Neural progenitor cell (in vitro differentiated cells): ENCODE results near the gene CAV3. TPM values are rescaled to one million over a fixed set of nuclear protein-coding genes. Genes with fewer than 3 reads are reported as not detected.

Experiments
- DNase-seq: peaks from one replicate; pipeline ENCODE4 v3.0.0-alpha.2; 2016; ENCODE audit warnings: low spot score
- H2AFZ ChIP-seq: fragments of 200-600 bp; sonication (generic); replicated peaks from 2 replicates; pipeline ENCODE4 v1.6.1; 2016; ENCODE audit warnings: antibody characterized with exemption
- H3F3A ChIP-seq: fragments of 200-600 bp; sonication (generic); 2 replicates; pipeline ENCODE4 v1.6.1; 2016; ENCODE audit warnings: antibody characterized with exemption, low read depth
- H3K27ac ChIP-seq: fragments of 200-600 bp; sonication (generic); 2 replicates; pipeline ENCODE4 v1.5.1; 2016; ENCODE audit warnings: mild to moderate bottlenecking
- H3K27me3 ChIP-seq: fragments of 200-600 bp; sonication (generic); 2 replicates; pipeline ENCODE4 v1.6.1; 2016; ENCODE audit warnings: mild to moderate bottlenecking, moderate library complexity
- H3K36me3 ChIP-seq: fragments of 200-600 bp; sonication (generic); 2 replicates; pipeline ENCODE4 v1.5.1; 2016
- H3K4me1 ChIP-seq: fragments of 200-600 bp; sonication (generic); 2 replicates; pipeline ENCODE4 v1.6.1; 2016; ENCODE audit warnings: mixed run types
- H3K4me2 ChIP-seq: fragments of 200-600 bp; sonication (generic); 2 replicates; pipeline ENCODE4 v1.6.1; 2016
- H3K4me3 ChIP-seq: fragments of 200-600 bp; sonication (generic); 2 replicates; pipeline ENCODE4 v1.5.1; 2016
- H3K79me2 ChIP-seq: fragments of 200-600 bp; sonication (generic); 2 replicates; pipeline ENCODE4 v1.6.1; 2016; ENCODE audit warnings: low read depth
- H3K9ac ChIP-seq: fragments of 200-600 bp; sonication (generic); 2 replicates; pipeline ENCODE4 v1.6.1; 2016
- H3K9me3 ChIP-seq: fragments of 200-600 bp; sonication (generic); 2 replicates; pipeline ENCODE4 v1.5.1; 2016; ENCODE audit warnings: low read depth
- H4K20me1 ChIP-seq: fragments of 200-600 bp; sonication (generic); 2 replicates; pipeline ENCODE4 v1.6.1; 2016; ENCODE audit warnings: low read depth
- H3K27ac Mint-ChIP-seq: 3 replicates; pipeline ENCODE4 v1.8.0; 2021; ENCODE audit warnings: mixed read lengths
- H3K27me3 Mint-ChIP-seq: 2 replicates; pipeline ENCODE4 v1.8.0; 2022; ENCODE audit warnings: low read depth, mild to moderate bottlenecking, inconsistent platforms, moderate library complexity, mixed read lengths; ENCODE audit not compliant: insufficient read depth
- H3K36me3 Mint-ChIP-seq: 3 replicates; pipeline ENCODE4 v1.8.0; 2021; ENCODE audit warnings: mixed read lengths
- H3K4me1 Mint-ChIP-seq: 3 replicates; pipeline ENCODE4 v1.8.0; 2021; ENCODE audit warnings: mixed read lengths
- H3K4me3 Mint-ChIP-seq: 3 replicates; pipeline ENCODE4 v1.8.0; 2021; ENCODE audit warnings: mild to moderate bottlenecking, moderate library complexity, mixed read lengths
- H3K9me3 Mint-ChIP-seq: 3 replicates; pipeline ENCODE4 v1.8.0; 2020; ENCODE audit warnings: mixed read lengths
- CTCF ChIP-seq: fragments of 200-600 bp; sonication (generic); IDR thresholded peaks from 2 replicates; pipeline ENCODE4 v1.5.1; 2017; ENCODE audit warnings: antibody characterized with exemption, mild to moderate bottlenecking
- EZH2 ChIP-seq: fragments of 200-600 bp; sonication (generic); IDR thresholded peaks from 2 replicates; pipeline ENCODE4 v1.6.1; 2017; ENCODE audit warnings: antibody characterized with exemption, mild to moderate bottlenecking, moderate library complexity
- EZH2phosphoT487 ChIP-seq: fragments of 200-600 bp; sonication (generic); IDR thresholded peaks from 2 replicates; pipeline ENCODE4 v1.6.1; 2017; ENCODE audit warnings: antibody characterized with exemption
- total RNA-seq: library from RNA; depleted of rRNA; stranded (reverse); fragments of >200 nt; gene quantifications from 2 replicates; pipeline ENCODE4 v1.2.3, GENCODE V29; 2015; ENCODE audit warnings: low replicate concordance

CAV3 gene
- total RNA-seq, 1 donor from 2014 or later = not detected

GRCh38 chr3:8705575-8705974, 28.0 kb upstream of the CAV3 start:
- Histone ChIP-seq H3F3A (no peaks in the 10 kb centered on the region), H3K36me3 (no peaks in the 10 kb centered on the region), H3K9me3 (no peaks in the 10 kb centered on the region), H2AFZ (no peak overlapping the region), H4K20me1 (no peaks in the 10 kb centered on the region), H3K4me1 (no peaks in the 10 kb centered on the region), H3K4me2 (no peak overlapping the region), H3K27me3 (peaks cover 22% of the 10 kb centered on the region), H3K79me2 (no peaks in the 10 kb centered on the region), H3K27ac (no peak overlapping the region), H3K4me3 (no peak overlapping the region), H3K9ac (no peak overlapping the region)
- no peak for TF ChIP-seq CTCF
- TF ChIP-seq EZH2phosphoT487 = no peak
- TF ChIP-seq EZH2 = no peak
- Mint-ChIP-seq H3K9me3 (peaks cover 6% of the 10 kb centered on the region), H3K36me3 (no peaks in the 10 kb centered on the region), H3K27me3 (no peaks in the 10 kb centered on the region), H3K4me1 (no peaks in the 10 kb centered on the region), H3K4me3 (no peak overlapping the region), H3K27ac (no peak overlapping the region)
- DNase-seq = no peak

GRCh38 chr3:8709287-8709686, 24.3 kb upstream of the CAV3 start:
- Mint-ChIP-seq H3K9me3 (peaks cover 4% of the 10 kb centered on the region), H3K4me1 (peaks cover 11% of the 10 kb centered on the region), H3K36me3 (no peaks in the 10 kb centered on the region), H3K27me3 (no peaks in the 10 kb centered on the region), H3K4me3 (no peak overlapping the region), H3K27ac (no peak overlapping the region)
- no peak for DNase-seq
- no peaks in the 10 kb centered on the region for H3K4me1 ChIP-seq
- no peaks in the 10 kb centered on the region for H3K36me3 ChIP-seq
- H3K79me2 ChIP-seq = no peaks in the 10 kb centered on the region
- peaks cover under 1% of the 10 kb centered on the region for H3F3A ChIP-seq
- no peaks in the 10 kb centered on the region for H4K20me1 ChIP-seq
- peaks cover 54% of the 10 kb centered on the region for H3K27me3 ChIP-seq
- H3K4me2 ChIP-seq = no peak overlapping the region
- H3K9me3 ChIP-seq = no peaks in the 10 kb centered on the region
- H3K4me3 ChIP-seq = no peak overlapping the region
- H3K27ac ChIP-seq = no peak overlapping the region
- H2AFZ ChIP-seq = no peak overlapping the region
- no peak overlapping the region for H3K9ac ChIP-seq
- TF ChIP-seq EZH2 (no peak), EZH2phosphoT487 (no peak), CTCF (no peak)

DNA sequence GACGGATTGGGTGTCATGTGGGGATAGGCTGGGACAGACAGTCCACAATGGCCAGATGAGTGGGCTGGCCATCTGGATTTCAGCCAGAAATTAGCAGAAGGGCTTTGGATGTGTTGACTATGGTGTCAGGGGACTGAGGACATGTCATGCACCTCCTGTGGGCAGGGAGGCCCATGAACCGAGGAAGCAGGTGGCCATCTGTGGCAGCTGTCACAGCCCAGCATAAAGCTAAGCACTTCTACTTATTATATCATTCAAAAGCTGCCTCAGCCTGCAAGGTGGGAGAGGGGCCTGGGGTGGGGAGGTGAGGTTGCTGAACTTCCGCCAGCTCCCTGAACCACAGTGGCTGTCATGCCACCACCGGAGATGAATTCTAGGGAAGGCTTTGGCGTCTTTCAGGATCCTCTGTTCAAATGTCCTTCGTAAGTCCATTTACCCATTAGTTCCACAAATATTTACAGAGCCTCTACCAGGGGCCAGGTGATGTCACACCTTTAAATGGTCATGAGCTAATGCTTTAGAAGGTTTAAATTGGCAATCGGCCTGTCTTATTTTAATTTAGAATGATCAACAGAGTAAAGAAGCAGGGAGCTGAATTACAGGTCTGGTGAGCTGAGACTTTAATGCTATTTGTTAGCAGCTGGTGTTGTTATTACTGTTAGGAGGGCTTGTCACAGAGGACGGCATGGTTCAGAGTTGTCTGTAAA, 23.6 kb upstream of the CAV3 start:
- no peak overlapping the region for H3K27ac ChIP-seq
- H3K4me1 Mint-ChIP-seq = peaks cover 11% of the 10 kb centered on the region
- peaks cover 54% of the 10 kb centered on the region for H3K27me3 ChIP-seq
- no peaks in the 10 kb centered on the region for H3K9me3 ChIP-seq
- no peak overlapping the region for H3K9ac ChIP-seq
- peaks cover 4% of the 10 kb centered on the region for H3F3A ChIP-seq
- H3K36me3 ChIP-seq = no peaks in the 10 kb centered on the region
- no peak overlapping the region for H3K4me3 Mint-ChIP-seq
- no peaks in the 10 kb centered on the region for H3K36me3 Mint-ChIP-seq
- no peak overlapping the region for H2AFZ ChIP-seq
- DNase-seq = no peak
- H3K27ac Mint-ChIP-seq = no peak overlapping the region
- peaks cover 4% of the 10 kb centered on the region for H3K9me3 Mint-ChIP-seq
- H3K4me1 ChIP-seq = no peaks in the 10 kb centered on the region
- TF ChIP-seq EZH2 = no peak
- TF ChIP-seq CTCF = no peak
- no peak for TF ChIP-seq EZH2phosphoT487
- H3K4me3 ChIP-seq = no peak overlapping the region
- no peak overlapping the region for H3K4me2 ChIP-seq
- H4K20me1 ChIP-seq = no peaks in the 10 kb centered on the region
- H3K27me3 Mint-ChIP-seq = no peaks in the 10 kb centered on the region
- H3K79me2 ChIP-seq = no peaks in the 10 kb centered on the region
